AG08395 (cell line): ENCODE data around the gene ADAM23.

Experiments used
- DNase-seq: peaks from one replicate; pipeline ENCODE4 v3.0.0; 2012; ENCODE audit warnings: mixed read lengths, low spot score

ADAM23 gene

DNA sequence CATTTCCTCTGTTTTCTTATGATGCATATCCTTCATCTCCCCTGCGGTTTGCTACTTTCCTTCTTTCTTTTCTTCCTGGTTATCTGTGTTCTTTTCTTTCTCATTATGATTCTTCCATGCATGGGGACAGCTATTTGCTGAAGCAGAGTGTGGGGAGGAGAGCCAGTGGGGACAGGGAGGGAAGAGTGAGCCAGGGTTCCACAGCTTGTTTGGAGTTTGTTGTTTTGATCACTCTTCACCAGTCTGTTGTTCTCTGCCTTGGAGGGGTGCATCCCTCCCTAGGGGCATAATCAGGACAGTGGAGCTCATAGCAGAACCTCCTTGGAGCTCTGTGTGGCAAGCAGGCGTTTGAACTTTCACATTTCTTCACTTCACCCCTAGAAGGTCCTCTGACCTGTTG, 68.0 kb downstream of the ADAM23 start:
- DNase-seq = no peak

DNA sequence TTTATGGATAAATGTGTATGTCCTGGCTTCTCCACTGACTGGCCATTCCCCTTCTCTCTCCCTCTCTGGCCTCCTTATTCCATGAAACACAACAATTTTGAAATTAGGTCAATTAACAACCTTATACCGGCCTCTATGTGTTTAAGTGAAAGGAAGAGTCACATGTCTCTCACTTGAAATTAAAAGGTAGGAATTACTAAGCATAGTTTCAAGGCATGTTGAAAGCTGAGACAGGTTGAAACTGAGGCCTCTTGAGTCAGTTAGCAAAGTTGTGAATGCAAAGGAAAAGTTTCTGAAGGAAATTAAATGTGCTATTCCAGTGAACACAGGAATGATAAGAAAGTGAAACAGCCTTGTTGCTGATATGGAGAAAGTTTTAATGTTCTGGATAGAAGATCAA, 69.7 kb downstream of the ADAM23 start:
- no peak for DNase-seq

DNA sequence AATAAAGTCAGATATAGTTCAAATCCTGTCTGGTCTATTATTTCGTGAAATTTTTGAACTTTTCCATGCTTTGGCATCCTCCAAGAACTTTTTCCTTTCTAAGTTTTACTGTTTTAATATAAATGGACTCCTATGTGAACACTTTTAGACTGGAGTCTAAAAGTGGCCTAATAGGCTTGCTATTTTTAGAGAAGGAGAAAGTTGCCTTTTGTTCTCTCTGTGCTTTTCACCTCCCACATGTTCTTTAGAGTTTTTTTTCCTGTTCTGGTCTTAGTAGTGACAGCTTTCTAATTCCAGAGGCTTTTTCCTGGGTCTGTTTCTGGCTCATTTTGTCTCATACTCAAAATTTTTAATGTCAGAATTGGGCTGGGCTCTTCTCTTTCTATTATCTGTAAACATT, 72.2 kb downstream of the ADAM23 start:
- no peak for DNase-seq

DNA sequence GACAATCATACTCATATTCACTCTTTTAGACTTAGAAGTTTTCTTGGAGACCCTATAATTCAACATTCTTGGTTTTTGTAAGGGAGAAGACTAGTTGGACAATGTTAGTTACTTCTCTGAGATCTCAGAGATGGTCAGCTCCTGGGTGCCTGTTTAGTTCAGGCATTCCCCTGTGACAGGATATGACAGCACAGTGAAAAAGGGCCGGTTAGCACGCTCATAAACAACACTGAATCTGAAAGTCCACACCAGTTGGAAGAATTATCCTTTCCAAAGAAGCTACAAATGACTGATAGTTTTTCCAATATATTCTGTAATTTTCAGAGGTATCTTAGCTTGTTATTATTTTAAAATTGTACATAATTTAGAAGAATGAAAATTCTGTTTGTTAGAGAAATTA, 75.7 kb downstream of the ADAM23 start:
- no peak for DNase-seq

DNA sequence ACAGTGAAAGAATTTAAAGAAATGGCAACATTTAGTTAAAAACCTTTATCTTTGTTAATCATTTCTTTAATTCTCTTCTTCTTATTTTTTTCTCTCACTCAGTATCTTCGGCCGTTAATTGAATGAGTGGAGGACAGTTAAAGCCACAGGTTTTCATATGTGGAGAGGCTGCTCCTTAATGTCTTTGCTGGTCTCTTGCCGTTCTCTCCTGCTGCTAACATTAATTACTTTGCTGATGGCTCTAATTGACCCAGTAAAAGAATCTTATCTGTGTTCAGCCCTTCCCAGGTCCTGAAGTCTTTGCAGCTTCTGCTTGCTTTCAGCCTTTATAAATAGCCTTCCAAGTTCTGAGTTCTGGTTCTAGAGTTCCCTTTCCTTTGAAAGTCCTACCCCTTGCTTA, 77.1 kb downstream of the ADAM23 start:
- DNase-seq = no peak

DNA sequence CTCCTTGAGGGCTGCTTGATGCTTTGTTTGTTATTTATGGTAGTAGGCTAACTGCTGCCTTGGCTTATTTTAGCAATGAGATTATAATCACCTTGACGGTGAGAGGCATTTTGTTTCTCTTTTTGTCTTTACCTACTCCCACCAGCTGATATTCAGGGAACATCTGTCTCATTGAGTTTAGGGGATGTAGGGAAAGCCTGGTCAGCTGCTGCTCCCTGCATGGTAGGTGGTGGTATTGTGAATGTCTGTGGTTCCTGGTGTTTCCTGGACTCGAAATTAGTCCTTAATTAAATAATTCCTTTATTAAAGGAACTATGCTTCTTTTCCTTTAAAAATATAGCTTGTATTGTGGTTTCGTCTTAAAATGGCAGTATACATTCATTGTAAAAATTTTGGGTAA, 77.8 kb downstream of the ADAM23 start:
- no peak for DNase-seq

DNA sequence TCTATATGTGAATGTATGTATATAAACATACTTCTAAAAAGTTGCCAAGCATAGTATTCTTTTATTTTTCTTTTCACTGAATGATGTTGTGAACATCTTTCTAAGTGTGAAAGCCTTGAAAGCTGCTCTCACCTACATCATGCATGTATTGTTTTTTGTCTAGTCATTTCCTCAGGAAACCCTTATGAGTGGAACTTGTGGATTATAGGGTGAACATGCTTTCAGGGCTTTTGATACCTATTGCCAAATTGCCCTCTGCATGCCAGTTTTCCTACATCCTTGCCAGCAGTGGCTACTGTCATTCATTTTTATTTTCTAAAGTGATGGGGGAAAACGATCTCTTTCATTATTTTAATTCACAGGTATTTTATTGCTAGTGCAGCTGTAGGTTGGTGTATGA, 78.3 kb downstream of the ADAM23 start:
- DNase-seq = no peak

DNA sequence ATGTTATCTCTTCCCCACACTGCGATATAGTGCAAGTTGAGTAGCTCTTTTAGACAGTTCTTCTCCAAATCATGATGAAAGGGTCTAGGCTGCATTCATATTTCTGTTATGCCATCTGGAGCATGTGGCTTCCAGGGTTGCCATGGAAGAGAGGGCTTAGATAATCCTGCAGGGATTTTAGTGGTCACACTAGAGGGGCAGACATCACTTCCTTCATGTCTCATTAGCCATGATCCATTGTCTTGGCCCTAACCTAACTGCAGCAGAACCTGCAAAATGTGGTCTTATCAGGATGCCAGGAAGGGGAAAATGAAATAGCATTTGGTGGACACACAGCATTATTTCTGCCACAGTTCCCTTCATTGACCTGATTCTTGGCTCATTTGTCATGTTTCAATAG, 83.1 kb downstream of the ADAM23 start:
- no peak for DNase-seq

DNA sequence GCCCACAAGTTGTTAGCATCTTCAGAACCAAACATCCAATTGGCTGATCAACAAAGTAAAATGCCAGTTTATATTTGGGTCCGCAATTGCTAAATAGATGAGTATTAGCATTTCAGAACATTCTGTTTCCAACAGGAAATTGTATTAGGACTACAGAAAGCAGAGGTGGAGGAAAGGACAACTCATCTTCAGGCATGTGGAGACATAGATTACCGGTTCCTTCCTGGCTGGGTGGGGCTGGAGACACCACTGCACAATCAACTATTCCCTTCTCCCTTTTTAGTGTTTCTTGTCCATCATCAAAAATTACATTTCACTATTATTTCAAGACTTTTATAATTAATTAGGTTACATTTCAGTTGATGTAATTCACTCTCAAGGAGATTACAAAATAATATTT, 83.8 kb downstream of the ADAM23 start:
- no peak for DNase-seq

DNA sequence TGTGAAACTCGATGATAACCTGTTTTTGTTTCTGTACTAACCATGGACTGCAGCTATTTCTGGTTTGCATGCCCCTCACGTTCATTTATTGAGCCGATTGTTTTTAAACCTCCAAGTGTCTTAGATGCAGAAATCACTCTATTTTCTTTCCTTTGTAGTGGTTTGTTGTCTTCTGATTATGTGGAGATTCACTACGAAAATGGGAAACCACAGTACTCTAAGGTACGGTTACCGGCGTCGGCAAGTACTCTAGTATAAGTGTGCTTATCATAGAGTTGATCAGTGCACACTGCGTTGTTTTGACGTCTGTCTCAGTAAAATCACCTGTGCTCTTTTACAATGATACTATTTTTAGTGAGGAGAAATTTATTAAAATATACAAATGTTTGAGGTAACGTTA, 87.4 kb downstream of the ADAM23 start:
- no peak for DNase-seq

DNA sequence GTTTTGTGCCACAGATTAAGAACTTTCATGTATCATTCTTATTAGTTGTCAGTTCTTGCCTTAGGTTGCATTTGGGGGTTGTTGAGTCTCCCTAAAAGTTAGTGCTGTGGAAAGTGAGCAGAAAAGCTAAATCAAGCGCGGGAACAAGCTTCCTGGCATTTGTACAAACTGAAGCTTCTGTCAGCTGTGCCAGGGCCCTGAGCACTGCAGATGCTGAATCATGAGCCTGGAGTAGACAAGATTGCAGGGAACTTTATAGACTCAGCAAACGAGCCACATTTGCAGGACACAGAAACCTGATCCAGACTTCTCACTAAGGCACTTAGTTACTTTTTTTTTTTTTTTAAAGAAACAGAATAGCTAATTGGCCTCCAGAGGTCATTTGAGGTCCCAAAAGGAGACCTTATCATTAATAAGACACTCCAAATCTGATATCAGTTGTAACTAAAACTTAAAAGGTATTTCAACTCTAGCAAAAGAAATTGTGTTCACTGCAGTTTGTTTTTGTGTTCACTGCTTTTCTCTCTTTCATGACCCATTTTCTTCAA, 88.7 kb downstream of the ADAM23 start:
- DNase-seq = no peak

DNA sequence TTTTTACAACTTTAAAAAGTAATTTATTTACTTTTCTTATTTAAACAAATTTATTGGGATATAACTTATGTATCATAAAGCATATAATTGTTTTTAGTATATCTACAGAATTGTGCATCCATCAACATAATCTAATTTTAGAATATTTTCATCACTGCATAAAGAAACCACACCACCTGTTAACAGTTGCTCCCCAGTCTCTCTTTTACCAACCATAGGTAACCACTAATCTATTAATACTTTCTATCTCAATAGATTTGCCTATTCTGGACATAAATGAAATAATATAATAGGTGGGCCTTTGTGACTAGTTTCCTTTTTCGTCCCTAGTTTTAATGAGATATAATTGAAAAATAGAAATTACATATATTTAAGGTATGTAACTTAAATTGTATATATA, 90.6 kb downstream of the ADAM23 start:
- DNase-seq = no peak

DNA sequence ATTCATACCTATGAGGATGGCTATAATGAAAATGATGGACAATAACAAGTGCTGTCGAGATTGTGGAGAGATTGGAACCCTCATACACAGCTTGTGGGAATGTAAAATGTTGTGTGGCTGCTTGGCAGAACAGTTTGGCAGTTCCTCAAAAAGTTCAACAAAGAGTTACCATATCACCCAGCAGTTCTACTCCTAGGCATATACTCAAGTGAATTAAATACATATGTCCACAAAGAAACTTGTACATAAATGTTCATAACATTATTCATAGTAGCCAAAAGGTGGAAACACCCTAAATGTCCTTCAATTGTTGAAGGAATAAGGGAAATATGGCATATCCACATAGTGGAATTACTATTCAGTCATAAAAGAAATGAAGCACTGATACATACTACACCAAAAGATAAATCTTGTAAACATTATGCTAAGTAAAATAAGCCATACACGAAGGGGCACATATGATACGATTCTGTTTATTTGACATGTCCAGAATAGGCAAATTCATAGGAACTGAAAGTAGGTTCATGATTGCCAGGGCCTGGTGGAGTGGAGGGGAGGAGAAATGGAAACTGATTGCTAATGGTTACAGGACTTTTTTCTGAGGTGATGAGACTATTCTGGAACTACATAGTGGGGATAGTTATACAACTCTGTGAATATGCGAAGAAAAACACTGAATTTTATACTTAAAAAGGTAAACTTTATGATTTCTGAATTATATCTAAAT, 92.1 kb downstream of the ADAM23 start:
- DNase-seq = no peak

DNA sequence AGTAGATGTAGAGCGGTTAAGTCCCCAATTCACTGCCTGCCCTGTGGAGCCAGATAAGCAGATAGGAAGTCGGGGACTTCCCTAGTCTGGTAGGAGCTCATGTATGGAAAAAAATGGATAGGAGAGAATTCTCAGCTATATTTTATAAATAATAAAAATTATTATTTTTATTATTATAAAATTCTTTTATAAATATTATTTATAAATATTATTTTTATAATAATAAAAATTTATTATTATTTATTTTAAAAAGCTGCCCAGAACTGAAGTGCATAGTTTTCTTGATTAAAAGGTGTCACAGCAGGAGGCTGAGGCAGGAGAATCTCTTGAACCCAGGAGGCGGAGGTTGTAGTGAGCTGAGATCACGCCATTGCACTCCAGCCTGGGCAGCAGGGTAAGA, 97.4 kb downstream of the ADAM23 start:
- no peak for DNase-seq

DNA sequence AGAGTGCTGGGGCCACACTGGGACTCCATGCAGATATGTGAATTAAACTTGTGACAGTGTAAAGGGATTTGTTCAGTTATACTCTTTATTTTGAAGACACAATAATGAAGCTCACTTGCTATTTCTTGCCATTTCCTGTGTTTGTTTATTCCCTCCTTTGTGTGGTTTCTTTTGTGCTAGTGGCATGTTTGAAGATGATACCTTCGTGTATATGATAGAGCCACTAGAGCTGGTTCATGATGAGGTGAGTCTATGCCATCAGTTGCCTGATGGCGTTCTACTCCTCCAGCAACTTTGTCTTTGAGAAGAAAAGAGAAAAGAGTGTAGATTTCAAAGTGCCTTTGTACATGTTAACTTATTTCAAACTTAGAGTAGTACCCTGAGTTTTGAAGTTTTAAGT, 99.7 kb downstream of the ADAM23 start:
- DNase-seq = no peak

DNA sequence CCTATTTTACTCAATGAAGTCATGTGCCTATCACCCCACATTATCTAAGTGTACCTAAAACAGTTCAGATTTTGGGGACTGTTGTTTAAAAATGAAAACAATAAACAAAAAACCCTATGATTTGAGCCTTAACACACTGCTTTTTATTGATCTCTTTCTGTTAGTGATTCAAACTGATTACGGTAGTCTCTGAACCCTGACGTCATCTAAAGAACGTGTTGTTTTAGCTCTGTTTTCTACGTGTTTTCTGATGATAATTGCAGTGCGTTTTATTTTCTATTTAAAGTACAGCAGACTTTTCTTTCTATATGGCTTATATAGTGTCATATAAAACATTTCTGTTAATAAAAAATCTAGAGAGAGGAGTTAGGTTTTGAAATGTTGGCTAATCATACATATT, 105.1 kb downstream of the ADAM23 start:
- DNase-seq = no peak

DNA sequence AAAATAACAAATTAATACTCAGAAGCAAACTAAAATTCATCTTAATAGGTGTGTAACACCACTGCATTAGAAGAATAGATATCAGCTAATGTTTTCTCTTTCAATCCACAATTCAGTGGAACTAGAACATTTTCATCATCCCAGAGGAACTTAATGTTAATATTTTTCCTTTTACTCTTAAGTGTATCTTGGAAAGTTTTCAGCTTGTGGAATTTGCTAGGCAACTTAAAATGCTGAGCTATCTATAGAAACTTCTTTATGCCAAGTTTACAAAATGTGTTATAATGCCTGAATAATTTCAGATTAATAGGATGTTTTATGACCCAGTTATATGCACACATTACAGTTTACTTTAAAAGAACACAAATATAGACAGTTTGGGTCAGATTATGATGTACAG, 112.4 kb downstream of the ADAM23 start:
- DNase-seq = no peak

DNA sequence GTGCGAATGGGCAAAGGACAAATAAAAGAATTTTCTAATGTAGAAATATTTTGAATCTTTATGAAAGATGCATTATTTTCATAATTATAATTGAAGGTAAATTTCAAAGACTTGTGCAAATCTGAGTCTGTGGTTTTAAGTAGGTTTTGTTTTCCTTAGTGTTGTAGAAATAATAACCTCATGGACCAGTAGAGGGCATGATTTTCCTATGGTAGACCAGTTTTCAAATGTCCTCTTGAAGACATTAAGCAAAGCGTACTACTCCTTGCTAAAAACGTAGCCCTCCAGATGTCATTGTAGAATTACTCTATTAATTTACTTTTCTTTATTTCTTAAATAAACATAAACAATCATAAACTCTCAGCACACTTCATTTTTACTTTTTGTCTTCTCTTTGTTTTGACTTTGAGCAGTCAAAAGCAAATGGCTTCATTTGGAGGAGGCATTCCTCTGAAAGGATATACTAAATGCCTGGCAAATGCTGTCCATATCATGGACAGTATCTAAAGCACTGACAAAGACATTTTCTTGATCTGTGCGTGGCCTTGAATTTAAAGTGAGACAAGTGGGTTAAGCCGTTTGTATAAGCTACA, 113.1 kb downstream of the ADAM23 start:
- peak; percentile 26 for DNase-seq

DNA sequence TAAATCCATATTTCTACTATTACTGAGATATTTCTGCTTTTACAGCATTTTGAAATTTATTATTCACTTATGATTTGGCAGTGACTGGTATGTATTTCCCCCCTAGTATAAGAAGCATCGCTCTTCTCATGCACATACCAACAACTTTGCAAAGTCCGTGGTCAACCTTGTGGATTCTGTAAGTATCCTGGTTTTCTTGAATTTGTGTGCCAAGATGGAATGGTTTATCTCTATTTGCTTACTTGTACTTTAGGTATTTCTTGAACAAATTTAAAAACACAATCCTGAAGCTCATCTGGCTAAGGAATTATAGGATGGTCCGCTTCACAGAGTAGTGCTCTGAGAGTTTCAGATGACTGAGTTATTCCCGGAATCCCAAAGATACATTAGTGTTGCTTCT, 114.0 kb downstream of the ADAM23 start:
- no peak for DNase-seq

DNA sequence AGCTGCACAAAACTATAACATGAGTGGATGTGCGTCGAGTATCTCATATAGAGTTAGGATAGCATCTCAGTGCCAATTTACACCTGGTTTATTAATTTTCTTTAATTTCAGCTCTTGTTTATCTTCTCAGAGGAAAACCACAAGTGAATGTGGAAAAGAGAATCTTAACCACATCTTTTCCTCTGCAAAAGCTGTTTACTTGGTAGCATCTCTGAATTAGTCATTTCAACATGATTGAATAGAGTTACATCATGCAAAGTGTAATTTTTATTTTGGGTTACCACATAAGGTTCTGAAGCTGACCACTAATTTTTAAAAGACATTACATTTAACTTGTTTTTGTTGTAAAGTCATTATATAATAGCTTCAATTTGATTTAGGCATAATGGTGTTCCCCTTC, 115.2 kb downstream of the ADAM23 start:
- DNase-seq = no peak

DNA sequence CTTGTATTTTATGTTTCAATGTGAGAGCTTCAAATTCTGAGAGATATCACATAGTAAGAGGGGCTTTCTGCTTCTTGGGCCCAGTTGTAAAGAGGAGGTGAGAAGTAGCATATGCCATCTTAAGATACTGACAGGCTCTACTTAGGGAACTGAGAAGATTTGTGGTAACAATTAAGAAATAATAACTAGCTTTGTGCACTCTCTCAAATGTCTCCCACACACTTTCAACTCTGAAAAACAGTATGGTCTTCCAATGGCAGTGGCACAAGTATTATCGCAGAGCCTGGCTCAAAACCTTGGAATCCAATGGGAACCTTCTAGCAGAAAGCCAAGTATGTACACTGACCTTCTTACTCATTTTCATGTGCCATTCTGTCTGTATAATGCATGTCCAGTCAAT, 118.6 kb downstream of the ADAM23 start:
- DNase-seq = no peak

DNA sequence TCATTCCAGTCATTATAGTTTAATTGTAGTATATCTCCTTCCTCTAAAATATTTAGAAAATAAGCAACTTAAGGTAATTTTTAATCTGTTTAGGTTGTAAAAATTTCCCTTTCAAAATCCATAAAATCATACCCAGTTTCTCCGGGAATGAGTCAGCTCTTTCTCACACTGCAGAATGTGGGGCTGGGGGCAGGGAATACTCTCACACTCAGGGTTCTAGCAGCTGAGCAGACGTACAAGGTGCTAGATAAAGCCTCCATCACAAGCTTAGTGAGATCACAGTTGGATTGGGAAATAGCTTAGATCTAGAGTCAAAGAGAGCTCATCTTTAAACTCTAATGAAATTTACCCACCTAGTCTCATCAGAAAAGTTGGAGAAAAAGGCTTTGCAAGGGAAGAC, 119.0 kb downstream of the ADAM23 start:
- DNase-seq = no peak

DNA sequence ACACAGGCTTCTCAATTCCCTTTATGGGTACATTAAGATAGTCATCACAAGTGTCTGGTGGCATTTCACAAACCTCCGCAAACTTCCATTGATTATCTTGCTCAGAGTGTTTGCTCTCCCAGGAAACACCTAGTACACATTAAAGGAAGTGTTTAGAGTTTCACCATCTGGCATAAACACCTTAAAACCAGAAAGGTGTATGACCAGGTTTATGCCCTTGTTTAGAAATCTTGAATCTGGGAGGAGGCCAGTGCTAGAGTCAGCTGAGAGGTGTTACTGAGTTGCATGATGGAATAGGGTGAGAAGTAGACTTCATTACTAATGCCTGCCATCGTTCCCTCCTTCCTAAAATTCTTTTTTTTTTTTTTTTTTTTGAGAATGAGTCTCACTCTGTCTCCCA, 120.0 kb downstream of the ADAM23 start:
- no peak for DNase-seq

DNA sequence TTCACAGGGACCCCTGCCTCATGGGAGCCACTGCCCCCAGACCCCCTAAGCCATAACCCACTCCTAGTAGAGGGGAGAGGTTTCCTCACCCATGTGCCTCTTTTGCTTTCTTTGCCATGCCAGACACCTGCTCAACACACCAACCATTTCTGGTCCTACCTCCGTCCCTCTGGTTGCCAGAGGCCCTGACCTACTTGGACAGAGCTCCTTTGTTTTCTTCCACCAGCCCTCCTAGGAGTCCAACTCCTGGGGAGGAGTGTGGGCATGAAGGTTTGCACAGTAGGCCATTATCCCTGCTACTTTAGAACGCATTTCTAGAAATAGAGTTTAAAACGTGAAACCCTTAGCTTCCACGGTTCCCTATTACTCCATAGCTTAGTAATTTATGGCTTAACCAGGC, 122.3 kb downstream of the ADAM23 start:
- no peak for DNase-seq
